Loucy (cell line): ENCODE measurements around the gene ATE1.

Source experiments
- H2AFZ ChIP-seq: fragments of 200-600 bp; sonication (generic); 2 replicates; pipeline ENCODE4 v1.6.0; 2016; ENCODE audit warnings: antibody characterized with exemption, mild to moderate bottlenecking, low read length, moderate library complexity
- H3F3A ChIP-seq: fragments of 200-600 bp; 2 replicates; pipeline ENCODE4 v1.6.0; 2016; ENCODE audit warnings: antibody characterized with exemption, low read depth, mild to moderate bottlenecking
- H3K27me3 ChIP-seq: fragments of 200-600 bp; sonication (generic); 2 replicates; pipeline ENCODE4 v1.6.1; 2014; ENCODE audit warnings: low read length, mild to moderate bottlenecking; ENCODE audit not compliant: insufficient read depth, poor library complexity, severe bottlenecking
- H3K36me3 ChIP-seq: fragments of 200-600 bp; sonication (generic); 2 replicates; pipeline ENCODE4 v1.6.1; 2016; ENCODE audit warnings: low read length; ENCODE audit not compliant: insufficient read depth
- H3K4me1 ChIP-seq: fragments of 200-600 bp; sonication (generic); 2 replicates; pipeline ENCODE4 v1.5.1; 2014; ENCODE audit warnings: low read length, mild to moderate bottlenecking; ENCODE audit not compliant: insufficient read depth, poor library complexity, severe bottlenecking
- H3K4me2 ChIP-seq: fragments of 200-600 bp; sonication (generic); 2 replicates; pipeline ENCODE4 v1.6.0; 2014; ENCODE audit warnings: antibody characterized with exemption, low read length, low read depth, mild to moderate bottlenecking; ENCODE audit not compliant: poor library complexity, severe bottlenecking
- H3K4me3 ChIP-seq: fragments of 200-600 bp; sonication (generic); 2 replicates; pipeline ENCODE4 v1.5.1; 2014; ENCODE audit warnings: low read length, mild to moderate bottlenecking, mixed read lengths; ENCODE audit not compliant: poor library complexity, severe bottlenecking
- H3K79me2 ChIP-seq: fragments of 200-600 bp; sonication (generic); 2 replicates; pipeline ENCODE4 v1.6.1; 2014; ENCODE audit warnings: low read length; ENCODE audit not compliant: insufficient read depth
- H3K9ac ChIP-seq: fragments of 200-600 bp; sonication (generic); 2 replicates; pipeline ENCODE4 v1.6.0; 2014; ENCODE audit warnings: mild to moderate bottlenecking, low read depth, low read length, moderate library complexity; ENCODE audit not compliant: poor library complexity, severe bottlenecking
- H3K9me2 ChIP-seq: fragments of 200-600 bp; sonication (generic); replicated peaks from 2 replicates; pipeline ENCODE4 v1.6.1; 2016; ENCODE audit warnings: low read depth, low read length, mixed read lengths
- H3K9me3 ChIP-seq: fragments of 200-600 bp; sonication (generic); 2 replicates; pipeline ENCODE4 v1.6.1; 2014; ENCODE audit warnings: mild to moderate bottlenecking, antibody characterized with exemption, low read length, low read depth; ENCODE audit not compliant: insufficient read depth
- H4K20me1 ChIP-seq: fragments of 200-600 bp; sonication (generic); 2 replicates; pipeline ENCODE4 v1.6.0; 2014; ENCODE audit warnings: antibody characterized with exemption, low read length, mild to moderate bottlenecking; ENCODE audit not compliant: insufficient read depth, poor library complexity, severe bottlenecking
- EZH2phosphoT487 ChIP-seq: fragments of 200-600 bp; IDR thresholded peaks from 2 replicates; pipeline ENCODE4 v1.6.1; 2018; ENCODE audit warnings: antibody characterized with exemption, mild to moderate bottlenecking, moderate library complexity, borderline replicate concordance
- TF ChIP-seq, protein P1 (sequence below): fragments of 200-600 bp; sonication (generic); conservative IDR thresholded peaks from 2 replicates; pipeline ENCODE4 v1.5.1; 2014; ENCODE audit warnings: mild to moderate bottlenecking, antibody characterized with exemption, low read length

The ATE1 gene

DNA sequence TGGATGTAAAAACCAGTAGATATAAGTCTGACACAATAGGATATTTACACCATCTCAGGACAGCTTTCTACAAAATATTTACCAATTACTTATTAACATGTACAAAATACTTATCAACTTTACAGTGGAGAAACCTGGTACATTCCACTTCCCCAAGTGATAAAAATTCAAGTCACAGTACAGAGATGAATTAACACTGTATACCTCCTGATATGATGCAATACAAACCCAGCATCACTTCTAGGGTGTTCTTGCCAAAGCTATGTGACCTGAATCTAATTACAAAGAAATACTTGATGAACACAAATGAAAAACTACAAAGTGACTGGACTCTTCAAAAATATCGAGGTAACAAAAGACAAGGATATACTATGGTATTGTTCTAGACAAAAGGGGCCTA is 173.2 kb downstream of the ATE1 start:
- H3K9ac ChIP-seq = no peak overlapping the region

DNA sequence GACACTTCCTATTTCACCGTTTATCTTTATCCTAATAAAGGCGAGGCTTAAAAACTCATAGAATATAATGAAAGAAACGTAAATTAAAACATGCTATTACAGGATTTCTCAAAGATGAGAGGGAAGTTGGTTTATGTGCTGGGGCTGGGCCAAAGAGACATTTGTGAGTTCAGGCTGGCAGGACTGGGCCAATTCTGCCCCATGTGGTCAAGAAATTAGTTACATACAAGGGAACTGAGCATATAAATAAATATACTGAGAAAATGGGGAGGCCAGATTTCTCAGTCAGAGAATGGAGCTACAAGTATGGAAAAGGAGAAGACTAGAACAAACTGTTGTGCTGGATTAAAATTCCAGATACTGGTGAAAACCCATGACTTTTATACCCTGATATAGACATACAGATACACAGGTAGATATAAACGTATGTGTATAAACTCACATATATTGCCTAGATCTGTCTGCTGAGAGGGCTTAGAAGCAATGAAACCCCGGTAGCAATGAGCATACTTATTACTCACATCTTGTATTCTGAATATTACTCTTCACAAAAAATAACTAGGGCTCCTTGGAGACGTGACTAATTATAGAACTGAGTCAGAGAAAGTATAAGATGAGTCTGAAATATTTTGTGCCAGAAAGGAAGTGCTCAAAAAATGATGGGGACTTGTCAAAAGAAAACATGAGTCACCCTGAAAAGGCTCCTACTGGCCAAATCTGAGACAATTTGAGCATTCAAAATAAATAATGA is 173.9 kb downstream of the ATE1 start:
- Histone ChIP-seq H2AFZ (no peak overlapping the region), H3K9me3 (peaks cover 21% of the 10 kb centered on the region; the same call in 1 of the 2 replicates), H3K4me1 (no peaks in the 10 kb centered on the region), H3K9ac (no peak overlapping the region), H4K20me1 (no peaks in the 10 kb centered on the region), H3K4me3 (no peak overlapping the region), H3K9me2 (no peaks in the 10 kb centered on the region), H3K27me3 (no peaks in the 10 kb centered on the region), H3K79me2 (no peaks in the 10 kb centered on the region), H3K36me3 (peaks cover 4% of the 10 kb centered on the region; the same call in 1 of the 2 replicates), H3K4me2 (no peak overlapping the region), H3F3A (no peaks in the 10 kb centered on the region)
- TF ChIP-seq, protein P1, sequence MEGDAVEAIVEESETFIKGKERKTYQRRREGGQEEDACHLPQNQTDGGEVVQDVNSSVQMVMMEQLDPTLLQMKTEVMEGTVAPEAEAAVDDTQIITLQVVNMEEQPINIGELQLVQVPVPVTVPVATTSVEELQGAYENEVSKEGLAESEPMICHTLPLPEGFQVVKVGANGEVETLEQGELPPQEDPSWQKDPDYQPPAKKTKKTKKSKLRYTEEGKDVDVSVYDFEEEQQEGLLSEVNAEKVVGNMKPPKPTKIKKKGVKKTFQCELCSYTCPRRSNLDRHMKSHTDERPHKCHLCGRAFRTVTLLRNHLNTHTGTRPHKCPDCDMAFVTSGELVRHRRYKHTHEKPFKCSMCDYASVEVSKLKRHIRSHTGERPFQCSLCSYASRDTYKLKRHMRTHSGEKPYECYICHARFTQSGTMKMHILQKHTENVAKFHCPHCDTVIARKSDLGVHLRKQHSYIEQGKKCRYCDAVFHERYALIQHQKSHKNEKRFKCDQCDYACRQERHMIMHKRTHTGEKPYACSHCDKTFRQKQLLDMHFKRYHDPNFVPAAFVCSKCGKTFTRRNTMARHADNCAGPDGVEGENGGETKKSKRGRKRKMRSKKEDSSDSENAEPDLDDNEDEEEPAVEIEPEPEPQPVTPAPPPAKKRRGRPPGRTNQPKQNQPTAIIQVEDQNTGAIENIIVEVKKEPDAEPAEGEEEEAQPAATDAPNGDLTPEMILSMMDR = peak; percentile 52; the same call in 1 of the 2 replicates
- no peak for TF ChIP-seq EZH2phosphoT487

More for the DNA sequence above, 173.2 kb downstream of the ATE1 start:
- Histone ChIP-seq H2AFZ (no peak overlapping the region), H3K79me2 (no peaks in the 10 kb centered on the region), H3K9me2 (no peaks in the 10 kb centered on the region), H3K4me2 (no peak overlapping the region), H3K36me3 (peaks cover 4% of the 10 kb centered on the region; the same call in 1 of the 2 replicates), H3K27me3 (no peaks in the 10 kb centered on the region), H4K20me1 (no peaks in the 10 kb centered on the region), H3K4me1 (no peaks in the 10 kb centered on the region), H3K4me3 (no peak overlapping the region), H3F3A (no peaks in the 10 kb centered on the region), H3K9me3 (peaks cover 26% of the 10 kb centered on the region; the same call in 1 of the 2 replicates)
- no peak for TF ChIP-seq EZH2phosphoT487
- TF ChIP-seq, protein P1 = no peak

GRCh38 chr10:121751191-121751760 is 176.6 kb downstream of the ATE1 start:
- no peak overlapping the region for H3K9ac ChIP-seq
- no peaks in the 10 kb centered on the region for H3K79me2 ChIP-seq
- H3K36me3 ChIP-seq = peaks cover 4% of the 10 kb centered on the region; the same call in 1 of the 2 replicates
- no peaks in the 10 kb centered on the region for H3K27me3 ChIP-seq
- H3K4me2 ChIP-seq = no peak overlapping the region
- H3K4me1 ChIP-seq = no peaks in the 10 kb centered on the region
- no peaks in the 10 kb centered on the region for H3K9me2 ChIP-seq
- no peaks in the 10 kb centered on the region for H3F3A ChIP-seq
- no peak overlapping the region for H2AFZ ChIP-seq
- TF ChIP-seq, protein P1 = no peak
- no peak for TF ChIP-seq EZH2phosphoT487
- no peaks in the 10 kb centered on the region for H4K20me1 ChIP-seq
- H3K4me3 ChIP-seq = no peak overlapping the region
- no peaks in the 10 kb centered on the region; the same call in 1 of the 2 replicates for H3K9me3 ChIP-seq
